GM12801 (cell line): Measurements from ENCODE around the gene ITGAL.

Experiments used
- TF ChIP-seq, protein P1 (sequence below): IDR thresholded peaks from one replicate; pipeline ENCODE4 v1.5.1; 2011; ENCODE audit warnings: control low read depth; ENCODE audit not compliant: insufficient read length; ENCODE audit errors: extremely low read depth

The ITGAL gene

GRCh38 chr16:30447512-30448226, 24.9 kb upstream of the ITGAL start:
- TF ChIP-seq, protein P1, sequence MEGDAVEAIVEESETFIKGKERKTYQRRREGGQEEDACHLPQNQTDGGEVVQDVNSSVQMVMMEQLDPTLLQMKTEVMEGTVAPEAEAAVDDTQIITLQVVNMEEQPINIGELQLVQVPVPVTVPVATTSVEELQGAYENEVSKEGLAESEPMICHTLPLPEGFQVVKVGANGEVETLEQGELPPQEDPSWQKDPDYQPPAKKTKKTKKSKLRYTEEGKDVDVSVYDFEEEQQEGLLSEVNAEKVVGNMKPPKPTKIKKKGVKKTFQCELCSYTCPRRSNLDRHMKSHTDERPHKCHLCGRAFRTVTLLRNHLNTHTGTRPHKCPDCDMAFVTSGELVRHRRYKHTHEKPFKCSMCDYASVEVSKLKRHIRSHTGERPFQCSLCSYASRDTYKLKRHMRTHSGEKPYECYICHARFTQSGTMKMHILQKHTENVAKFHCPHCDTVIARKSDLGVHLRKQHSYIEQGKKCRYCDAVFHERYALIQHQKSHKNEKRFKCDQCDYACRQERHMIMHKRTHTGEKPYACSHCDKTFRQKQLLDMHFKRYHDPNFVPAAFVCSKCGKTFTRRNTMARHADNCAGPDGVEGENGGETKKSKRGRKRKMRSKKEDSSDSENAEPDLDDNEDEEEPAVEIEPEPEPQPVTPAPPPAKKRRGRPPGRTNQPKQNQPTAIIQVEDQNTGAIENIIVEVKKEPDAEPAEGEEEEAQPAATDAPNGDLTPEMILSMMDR: no peak

DNA sequence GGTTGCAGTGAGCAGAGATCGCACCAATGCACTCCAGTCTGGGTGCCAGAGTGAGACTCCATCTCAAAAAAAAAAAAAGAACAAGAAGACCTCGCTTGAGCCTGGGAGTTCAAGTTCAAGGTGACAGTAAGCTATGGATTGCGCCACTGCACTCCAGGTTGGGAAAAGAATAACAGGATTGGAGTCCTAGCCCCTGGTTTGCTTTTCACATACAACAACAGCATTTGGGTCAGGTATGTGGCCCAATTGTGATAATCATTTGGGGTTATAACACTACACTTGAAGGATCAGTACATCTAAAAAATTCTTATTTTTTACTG, 23.5 kb upstream of the ITGAL start:
- TF ChIP-seq, protein P1: no peak

- TF ChIP-seq, protein P1: no peak
These were observed 16.2 kb upstream of the ITGAL start for GRCh38 chr16:30456302-30456701.

- TF ChIP-seq, protein P1: no peak
These were observed 15.3 kb upstream of the ITGAL start for GRCh38 chr16:30457256-30457655.

- TF ChIP-seq, protein P1: no peak
These were observed 14.6 kb upstream of the ITGAL start for GRCh38 chr16:30457743-30458560.

GRCh38 chr16:30458561-30459394, 13.8 kb upstream of the ITGAL start:
- TF ChIP-seq, protein P1: no peak

DNA sequence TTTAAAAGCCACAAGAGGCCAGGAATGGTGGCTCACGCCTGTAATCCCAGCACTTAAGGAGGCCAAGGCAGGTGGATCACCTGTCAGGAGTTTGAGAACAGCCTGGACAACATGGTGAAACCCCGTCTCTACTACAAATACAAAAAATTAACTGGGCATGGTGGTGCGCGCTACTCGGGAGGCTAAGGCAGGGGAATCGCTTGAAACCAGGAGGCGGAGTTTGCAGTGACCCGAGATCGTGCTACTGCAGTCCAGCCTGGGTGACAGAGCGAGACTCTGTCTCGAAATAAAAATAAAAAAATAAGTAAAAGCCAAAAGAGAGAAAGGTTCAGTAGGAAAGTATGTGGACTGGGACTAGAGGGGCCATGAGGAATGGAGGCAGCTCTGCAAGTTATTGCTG, 13.1 kb upstream of the ITGAL start:
- TF ChIP-seq, protein P1: no peak
